Gastrocnemius medialis (tissue), 4 donors: Measurements from ENCODE around the gene LPCAT3. TPM values are rescaled to one million over a fixed set of nuclear protein-coding genes. Genes with fewer than 3 reads are reported as not detected.
A peak's percentile ranks its signal among the peaks of the same experiment; 100 is the strongest.

Experiments used
- ATAC-seq, 2 donors: fragments of 150-250 bp; one replicate each; pipeline ENCODE4 v1.9.1; 2016
- DNase-seq, 2 donors: peaks; one replicate each; pipeline ENCODE4 v3.0.0-alpha.2; 2019
- H3K27ac ChIP-seq, 4 donors: fragments of 200-600 bp; sonication (generic); 1 replicate in 1 of 4; 2 replicates in 3 of 4; pipeline ENCODE4 v1.5.1; 2016 to 2018; ENCODE audit warnings: mild to moderate bottlenecking in 2 of 4, moderate library complexity in 1 of 4
- H3K27me3 ChIP-seq, 3 donors: fragments of 200-600 bp; sonication (generic) in 2 of 3; 1 replicate in 1 of 3; 2 replicates in 2 of 3; pipeline versions ENCODE4 v1.5.1 to v1.6.0; 2016 to 2019; ENCODE audit warnings: mild to moderate bottlenecking in 1 of 3, moderate library complexity in 1 of 3
- H3K36me3 ChIP-seq, 2 donors: fragments of 200-600 bp; sonication (generic) in 1 of 2; one replicate each; pipeline ENCODE4 v1.5.1; 2017 to 2018
- H3K4me1 ChIP-seq, 2 donors: fragments of 200-600 bp; sonication (generic) in 1 of 2; one replicate each; pipeline ENCODE4 v1.5.1; 2016 to 2017; ENCODE audit warnings: mild to moderate bottlenecking in 2 of 2
- H3K4me3 ChIP-seq, 4 donors: fragments of 200-600 bp; sonication (generic) in 3 of 4; 1 replicate in 1 of 4; 2 replicates in 3 of 4; pipeline ENCODE4 v1.5.1; 2016 to 2019; ENCODE audit warnings: mild to moderate bottlenecking in 2 of 4
- H3K9me3 ChIP-seq, 3 donors: fragments of 200-600 bp; sonication (generic) in 2 of 3; 1 replicate in 1 of 3; 2 replicates in 2 of 3; pipeline ENCODE4 v1.5.1; 2016 to 2019
- CTCF ChIP-seq, 5 experiments: fragments of 450-650 bp in 3 of 5; fragments of 200-600 bp in 2 of 5; sonication (generic) in 2 of 5; IDR thresholded peaks in 4 of 5; conservative IDR thresholded peaks in 1 of 5; 1 replicate in 4 of 5; 2 replicates in 1 of 5; pipeline ENCODE4 v1.5.1; 2016 to 2019; ENCODE audit warnings: antibody characterized with exemption in 5 of 5, mild to moderate bottlenecking in 3 of 5, moderate library complexity in 3 of 5
- POLR2A ChIP-seq, 2 donors: fragments of 450-650 bp; IDR thresholded peaks; one replicate each; pipeline ENCODE4 v1.6.1; 2017; ENCODE audit warnings: antibody characterized with exemption in 2 of 2, mild to moderate bottlenecking in 2 of 2, moderate library complexity in 2 of 2
- in situ Hi-C, 4 donors: fragments of 200-750 bp; cut with MboI; loops; one replicate each; pipeline versions ENCODE4 v1.15.0 to v1.8.0; 2017; ENCODE audit warnings: low sequenced_read_pairs in 4 of 4
- intact Hi-C: fragments of 100-400 bp; cut with DNase I; formaldehyde crosslinking; loops from one replicate; pipeline ENCODE4 v1.15.1; 2023; ENCODE audit warnings: low total_unique reads
- total RNA-seq, 4 donors: library from RNA; depleted of rRNA; stranded (reverse); fragments of >200 nt; gene quantifications; one replicate each; pipeline versions ENCODE4 v1.1.0 to v1.2.3, GENCODE V29; 2016

LPCAT3 gene
- total RNA-seq, 4 donors from 2014 or later: 19.4 to 42.8 (median 36.7) TPM

DNA sequence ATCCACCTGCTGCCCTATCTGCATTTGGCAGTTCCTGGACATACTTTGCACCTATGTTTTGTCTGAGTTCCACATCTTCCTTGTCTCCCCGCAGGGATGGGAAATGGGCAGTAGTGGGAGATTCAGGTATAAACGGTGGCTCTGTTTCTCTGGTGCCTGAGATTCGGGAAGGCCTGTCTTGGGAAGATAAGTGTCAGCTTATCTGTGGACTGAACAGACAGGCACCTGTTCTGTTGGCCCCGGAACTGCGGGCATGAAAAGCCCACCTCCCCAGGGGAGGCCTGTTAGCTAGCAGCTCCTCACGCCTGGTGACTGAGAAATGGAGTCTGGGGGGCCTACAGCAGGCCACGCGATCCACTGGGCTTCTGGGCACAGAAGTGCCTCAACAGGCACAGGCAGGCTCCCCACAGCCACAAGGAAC, 53.7 kb downstream of the LPCAT3 start:
- no peak for TF ChIP-seq CTCF (IDR thresholded peaks at IDR 0.05 in 4 of 5, conservative IDR thresholded peaks at IDR 0.05 in 1 of 5)
- TF ChIP-seq POLR2A (IDR thresholded peaks at IDR 0.05): no peak
- peaks cover 0 to 45% of the 10 kb centered on the region in 2 donors for H3K36me3 ChIP-seq
- DNase-seq: no peak
- H3K4me1 ChIP-seq: peaks cover 29 to 35% of the 10 kb centered on the region in 2 donors
- no peaks in the 10 kb centered on the region for H3K27me3 ChIP-seq
- in situ Hi-C loops (no loop called here), intact Hi-C loops (loop anchor here (1.0 to 5.0 kb wide), 3 partner anchors 40 to 143 kb away; partner anchors contain the start of genes C1RL and SPSB2)
- no peaks in the 10 kb centered on the region for H3K9me3 ChIP-seq
- peak overlapping the region; percentile 65 to 84 (median 72) for H3K27ac ChIP-seq
- H3K4me3 ChIP-seq: no peak overlapping the region
- ATAC-seq: no peak

DNA sequence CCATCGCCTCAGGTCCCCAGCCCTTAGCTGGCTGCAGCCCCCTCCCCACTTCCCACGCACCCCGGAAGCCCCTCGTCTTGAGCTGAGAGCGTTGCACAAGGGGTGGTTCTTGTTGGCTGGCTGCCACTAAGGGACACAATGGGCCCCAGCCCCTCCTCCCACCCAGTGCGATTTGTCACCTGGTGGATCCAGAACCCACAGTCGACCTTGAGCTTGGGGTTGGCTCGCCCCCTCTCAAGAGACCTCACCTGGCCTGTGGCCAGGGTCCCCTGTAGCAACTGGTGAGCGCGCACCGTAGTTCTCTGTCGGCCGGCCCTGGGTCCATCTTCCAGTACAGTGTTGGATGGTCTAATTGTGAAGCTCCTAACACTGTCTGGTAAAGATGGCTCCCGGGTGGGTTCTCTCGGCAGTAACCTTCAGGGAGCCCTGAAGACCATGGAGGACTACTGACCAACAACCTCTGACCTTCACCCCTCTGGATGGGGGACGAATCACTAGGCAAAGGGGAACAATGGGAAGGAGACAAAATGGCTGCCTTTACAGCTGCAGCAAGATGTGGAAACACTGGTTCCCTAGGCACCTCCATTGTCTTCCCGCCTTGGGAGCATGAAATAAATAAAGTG, 54.4 kb downstream of the LPCAT3 start:
- DNase-seq (peak in 1 of 2 donors; percentile 19), ATAC-seq (no peak)
- in situ Hi-C loops: no loop called here
- H3K27me3 ChIP-seq: no peaks in the 10 kb centered on the region
- peak overlapping the region; percentile 65 to 84 (median 72) for H3K27ac ChIP-seq
- no peak for TF ChIP-seq CTCF (IDR thresholded peaks at IDR 0.05 in 4 of 5, conservative IDR thresholded peaks at IDR 0.05 in 1 of 5)
- intact Hi-C loops: loop anchor here (5.0 kb wide), 2 partner anchors 92 to 143 kb away; partner anchors contain the start of genes C1RL and SPSB2
- no peak overlapping the region for H3K4me3 ChIP-seq
- peaks cover 22 to 28% of the 10 kb centered on the region in 2 donors for H3K4me1 ChIP-seq
- peaks cover 0 to 41% of the 10 kb centered on the region in 2 donors for H3K36me3 ChIP-seq
- H3K9me3 ChIP-seq: no peaks in the 10 kb centered on the region

- H3K27ac ChIP-seq: peak overlapping the region in 3 of 4 donors; percentile 76 to 81 (median 77)
- ATAC-seq: no peak
- intact Hi-C loops: loop anchor here (5.0 kb wide), 2 partner anchors 91 to 144 kb away; partner anchors contain the start of genes C1RL and SPSB2
- peaks cover 0 to 34% of the 10 kb centered on the region in 2 donors for H3K36me3 ChIP-seq
- DNase-seq: peak in 1 of 2 donors; percentile 14
- in situ Hi-C loops: no loop called here
- H3K27me3 ChIP-seq: no peaks in the 10 kb centered on the region
- TF ChIP-seq CTCF (IDR thresholded peaks at IDR 0.05 in 4 of 5, conservative IDR thresholded peaks at IDR 0.05 in 1 of 5): no peak
- no peak for TF ChIP-seq POLR2A (IDR thresholded peaks at IDR 0.05)
- H3K4me1 ChIP-seq: peaks cover 17 to 24% of the 10 kb centered on the region in 2 donors
- H3K9me3 ChIP-seq: no peaks in the 10 kb centered on the region
- H3K4me3 ChIP-seq: no peak overlapping the region
Observed at GRCh38 chr12:6963016-6963731, 55.1 kb downstream of the LPCAT3 start.

DNA sequence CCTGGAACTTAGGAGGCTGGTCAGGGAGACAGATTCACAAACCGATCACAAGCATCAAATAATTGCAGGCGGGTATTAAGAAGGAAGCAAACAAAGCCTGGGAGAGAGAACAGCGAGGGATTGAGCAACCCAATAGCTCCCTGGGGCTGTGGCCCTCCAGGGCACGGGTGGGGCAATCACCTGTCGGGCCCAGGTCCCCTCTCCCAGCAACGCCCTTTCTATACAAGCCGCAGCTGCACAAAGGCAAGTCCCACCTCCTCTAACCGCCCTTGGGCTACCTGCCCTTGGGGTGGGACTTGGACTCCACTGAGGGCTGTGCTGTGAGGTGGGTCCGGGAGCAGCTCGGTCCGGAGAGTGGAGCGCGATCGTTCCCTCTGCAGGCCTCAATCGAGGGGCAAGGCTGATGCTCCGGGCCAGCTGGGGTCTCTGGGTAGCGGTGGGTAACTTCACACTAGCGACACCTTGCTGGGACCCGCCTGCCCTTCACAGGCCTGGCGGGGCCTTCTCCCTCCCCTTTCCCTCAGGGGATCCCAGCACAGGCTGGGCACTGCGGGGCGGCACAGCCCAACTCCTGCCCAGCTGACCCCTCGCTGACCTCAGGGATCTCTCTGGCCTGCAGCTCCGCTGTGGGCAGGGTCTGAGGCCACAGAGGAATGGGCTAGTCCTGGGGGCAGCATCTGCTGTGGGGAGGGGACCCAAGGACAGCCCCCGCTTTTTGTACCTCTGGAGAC, 55.8 kb downstream of the LPCAT3 start:
- intact Hi-C loops: loop anchor here (5.0 kb wide), 2 partner anchors 90 to 145 kb away; partner anchors contain the start of genes C1RL and SPSB2
- Histone ChIP-seq H3K36me3 (peaks cover 0 to 27% of the 10 kb centered on the region in 2 donors), H3K27ac (peak overlapping the region; percentile 56 to 81 (median 76)), H3K4me3 (peak overlapping the region in 1 of 4 donors; percentile 42), H3K4me1 (peaks cover 17 to 24% of the 10 kb centered on the region in 2 donors), H3K9me3 (no peaks in the 10 kb centered on the region), H3K27me3 (no peaks in the 10 kb centered on the region)
- in situ Hi-C loops: no loop called here
- peak in 1 of 2 donors; percentile 19 for DNase-seq
- no peak for ATAC-seq
- no peak for TF ChIP-seq POLR2A (IDR thresholded peaks at IDR 0.05)
- no peak for TF ChIP-seq CTCF (IDR thresholded peaks at IDR 0.05 in 4 of 5, conservative IDR thresholded peaks at IDR 0.05 in 1 of 5)
